OCI-LY1 (cell line): ENCODE results near the gene SNAP25.

Source experiments
- CTCF ChIP-seq: fragments of 200-600 bp; sonication (generic), shearing (Covaris generic); IDR thresholded peaks from 2 replicates; pipeline ENCODE4 v1.5.1; 2017; ENCODE audit warnings: mild to moderate bottlenecking, antibody characterized with exemption, low read length, moderate library complexity, mixed read lengths
- EZH2 ChIP-seq: fragments of 200-600 bp; sonication (generic), shearing (Covaris generic); IDR thresholded peaks from 2 replicates; pipeline ENCODE4 v1.8.0; 2017; ENCODE audit warnings: borderline replicate concordance, mixed run types, mild to moderate bottlenecking, antibody characterized with exemption, low read length, moderate library complexity, mixed read lengths

GRCh38 chr20:10239954-10240353 is 21.3 kb downstream of the SNAP25 start:
- TF ChIP-seq CTCF (no peak), EZH2 (no peak)
